Umbilical cord (tissue), 1 donor: ENCODE data around the gene SLC35A2. TPM values are rescaled to one million over a fixed set of nuclear protein-coding genes. Genes with fewer than 3 reads are reported as not detected.

Experiments
- total RNA-seq: library from RNA; depleted of rRNA; stranded (reverse); fragments of >200 nt; gene quantifications from one replicate; pipeline ENCODE4 v1.2.3, GENCODE V29; 2014; ENCODE audit warnings: low replicate concordance; ENCODE audit not compliant: insufficient read depth

Gene SLC35A2
- total RNA-seq, 1 donor from 2014 or later, result 13.7 TPM

Other genes starting within 250 kb of the SLC35A2 start
- 0.48 TPM for gene WAS, start 227.8 kb downstream of the SLC35A2 start, total RNA-seq
- gene SUV39H1, start 214.9 kb downstream of the SLC35A2 start, total RNA-seq, result 4.6 TPM
- gene GLOD5, start 149.9 kb downstream of the SLC35A2 start, total RNA-seq, result not detected
- gene GATA1, start 125.1 kb downstream of the SLC35A2 start, total RNA-seq, result not detected
- 53.7 TPM for gene HDAC6, start 109.6 kb downstream of the SLC35A2 start, total RNA-seq
- 5.3 TPM for gene ERAS, start 85.1 kb downstream of the SLC35A2 start, total RNA-seq
- gene PCSK1N, start 76.0 kb downstream of the SLC35A2 start, total RNA-seq, result not detected
- gene TIMM17B, start 13.9 kb downstream of the SLC35A2 start, total RNA-seq, result 25.3 TPM
- gene PQBP1, start 13.7 kb downstream of the SLC35A2 start, total RNA-seq, result 20.2 TPM
- gene PIM2, start 7.4 kb upstream of the SLC35A2 start, total RNA-seq, result 7.9 TPM
- gene OTUD5, start 46.0 kb upstream of the SLC35A2 start, total RNA-seq, result 44.5 TPM
- 1.2 TPM for gene KCND1, start 60.2 kb upstream of the SLC35A2 start, total RNA-seq
- gene GRIPAP1, start 90.6 kb upstream of the SLC35A2 start, total RNA-seq, result 20.2 TPM
- 22.1 TPM for gene TFE3, start 131.7 kb upstream of the SLC35A2 start, total RNA-seq
- 1.7 TPM for gene CCDC120, start 147.4 kb upstream of the SLC35A2 start, total RNA-seq
- gene PRAF2, start 162.4 kb upstream of the SLC35A2 start, total RNA-seq, result 9.4 TPM
- gene WDR45, start 168.2 kb upstream of the SLC35A2 start, total RNA-seq, result 13.5 TPM
- gene GPKOW, start 212.1 kb upstream of the SLC35A2 start, total RNA-seq, result 11.8 TPM